GM12878 (cell line): ENCODE data around the gene NUP37. TPM values are rescaled to one million over a fixed set of nuclear protein-coding genes. Genes with fewer than 3 reads are reported as not detected.

Experiments used
- ATAC-seq: fragments of 200-7000 bp; cut with Tn5 transposase; 3 replicates; pipeline ENCODE4 v1.9.1; 2020; ENCODE audit warnings: mild to moderate bottlenecking, moderate library complexity
- BruUV-seq: library from RNA; stranded (reverse); fragments of 400-500 nt; replicated peaks from 2 replicates; lab custom pipeline; 2021; lab: Mats Ljungman, UMichigan
- CTCF ChIA-PET: fragments of 300-600 bp; sonication (Branson Sonifier 250); formaldehyde crosslinking; extraction: SDS; loops from one replicate; lab custom pipeline; 2021; ENCODE audit warnings: inconsistent platforms; lab: Yijun Ruan, JAX
- POLR2A ChIA-PET: fragments of 350-600 bp; formaldehyde crosslinking; extraction: SDS; loops from one replicate; lab custom pipeline; 2021; ENCODE audit warnings: inconsistent platforms; lab: Charles Lee
- RAD21 ChIA-PET: fragments of 300-600 bp; sonication (Branson Sonifier 250); formaldehyde crosslinking; loops from one replicate; lab custom pipeline; 2023; ENCODE audit warnings: antibody characterized with exemption; ENCODE audit not compliant: unreplicated experiment; lab: Charles Lee
- SMC1A ChIA-PET: fragments of 300-600 bp; sonication (Branson Sonifier 250); formaldehyde crosslinking; loops from one replicate; lab custom pipeline; 2023; ENCODE audit not compliant: unreplicated experiment, uncharacterized antibody; lab: Charles Lee
- DNase-seq: peaks from one replicate; pipeline ENCODE4 v3.0.0-alpha.2; 2011; ENCODE audit warnings: low read depth, low spot score
- FAIRE-seq: peaks from 3 replicates; lab custom pipeline; 2011; peaks lifted over from hg19 to GRCh38; lab: Jason Lieb, UNC
- H2AFZ ChIP-seq: 2 replicates; pipeline ENCODE4 v1.6.0; 2011; ENCODE audit warnings: low read depth, low read length, control low read depth; ENCODE audit not compliant: control insufficient read depth
- H3K27ac ChIP-seq: 2 replicates; pipeline ENCODE4 v1.5.1; 2011; ENCODE audit warnings: control low read depth; ENCODE audit not compliant: control insufficient read depth, insufficient read depth
- H3K27me3 ChIP-seq, 2 experiments: replicated peaks in 1 of 2; 2 replicates each; pipeline versions ENCODE4 v1.6.0 to v1.6.1; 2011; ENCODE audit warnings: low read length in 1 of 2; ENCODE audit not compliant: control insufficient read depth in 2 of 2, insufficient read depth in 2 of 2
- H3K36me3 ChIP-seq, 2 experiments: 2 replicates each; pipeline ENCODE4 v1.5.1; 2011; ENCODE audit warnings: low read length in 1 of 2; ENCODE audit not compliant: control insufficient read depth in 2 of 2, insufficient read depth in 2 of 2
- H3K4me1 ChIP-seq: 2 replicates; pipeline ENCODE4 v1.6.1; 2011; ENCODE audit warnings: mild to moderate bottlenecking, low read length, moderate library complexity, mixed read lengths; ENCODE audit not compliant: control insufficient read depth, insufficient read depth
- H3K4me2 ChIP-seq: 2 replicates; pipeline ENCODE4 v1.6.0; 2011; ENCODE audit warnings: control low read depth; ENCODE audit not compliant: control insufficient read depth, insufficient read depth
- H3K4me3 ChIP-seq: fragments of 200-600 bp; sonication (generic); 2 replicates; pipeline ENCODE4 v1.5.1; 2016
- H3K79me2 ChIP-seq: 2 replicates; pipeline ENCODE4 v1.6.0; 2011; ENCODE audit warnings: low read length; ENCODE audit not compliant: control insufficient read depth, insufficient read depth
- H3K9ac ChIP-seq: 2 replicates; pipeline ENCODE4 v1.8.0; 2011; ENCODE audit warnings: low read length, control low read depth, mixed read lengths; ENCODE audit not compliant: control insufficient read depth, insufficient read depth
- H3K9me3 ChIP-seq: replicated peaks from 3 replicates; pipeline ENCODE4 v1.5.1; 2011; ENCODE audit warnings: mild to moderate bottlenecking, low read length; ENCODE audit not compliant: control insufficient read depth, insufficient read depth
- H4K20me1 ChIP-seq: 2 replicates; pipeline ENCODE4 v1.6.0; 2011; ENCODE audit not compliant: control insufficient read depth, insufficient read depth
- BCL3 ChIP-seq: IDR thresholded peaks from 2 replicates; pipeline ENCODE4 v1.6.1; 2011; ENCODE audit warnings: borderline replicate concordance, low read depth, mild to moderate bottlenecking, moderate library complexity, low read length; ENCODE audit not compliant: insufficient read depth, poor library complexity, severe bottlenecking
- EED ChIP-seq: sonication (generic); IDR thresholded peaks from 2 replicates; pipeline ENCODE4 v1.6.1; 2016; ENCODE audit warnings: antibody characterized with exemption, low read depth
- EP300 ChIP-seq, 2 experiments: fragments of 150-350 bp in 1 of 2; IDR thresholded peaks; 2 replicates each; pipeline ENCODE4 v1.6.1; 2011 to 2012; ENCODE audit warnings: low read depth in 2 of 2, low read length in 2 of 2, borderline replicate concordance in 1 of 2, improper control_type of control experiment in 1 of 2, inconsistent platforms in 1 of 2; ENCODE audit not compliant: control insufficient read depth in 1 of 2
- HDAC2 ChIP-seq: fragments of 200-600 bp; sonication (generic); IDR thresholded peaks from 2 replicates; pipeline ENCODE4 v1.6.1; 2017
- MEF2A ChIP-seq: IDR thresholded peaks from 2 replicates; pipeline ENCODE4 v1.6.1; 2011; ENCODE audit warnings: low read depth, mild to moderate bottlenecking, low read length, moderate library complexity; ENCODE audit not compliant: insufficient read depth
- PKNOX1 ChIP-seq: fragments of 450-650 bp; IDR thresholded peaks from 2 replicates; pipeline ENCODE4 v1.6.1; 2016; ENCODE audit warnings: mild to moderate bottlenecking
- SPI1 ChIP-seq: IDR thresholded peaks from 2 replicates; pipeline ENCODE4 v1.6.1; 2011; ENCODE audit warnings: low read depth, mild to moderate bottlenecking, low read length, moderate library complexity, borderline replicate concordance; ENCODE audit not compliant: insufficient read depth
- WGBS: methylation state at CpG from one replicate; pipeline ENCODE4 v1.1.6; 2016; ENCODE audit warnings: low lambda C conversion rate; ENCODE audit not compliant: insufficient replicate concordance, insufficient coverage; ENCODE audit errors: missing lambda C conversion rate; 5-methylcytosine and 5-hydroxymethylcytosine counted together
- in situ Hi-C: fragments of 300-500 bp; cut with MboI; formaldehyde crosslinking; loops from 9 replicates; pipeline ENCODE4 v1.14.3; 2018; ENCODE audit warnings: mixed read lengths
- intact Hi-C: fragments of 100-400 bp; cut with micrococcal nuclease; formaldehyde crosslinking; loops from one replicate; pipeline ENCODE4 v1.14.2; 2022; ENCODE audit not compliant: unreplicated experiment
- polyA plus RNA-seq, 11 experiments: library from polyadenylated mRNA; depleted of rRNA in 4 of 11; unstranded in 6 of 11; stranded (reverse) in 5 of 11; fragments of >200 nt; fragmentation: Nextera tagmentation in 4 of 11; fragmentation: Illumina TruSeq in 1 of 11; extraction: Ambion mirVana in 4 of 11; extraction: Trizol in 1 of 11; gene quantifications; 1 replicate in 1 of 11; 2 replicates in 10 of 11; pipeline versions ENCODE4 v1.2.1 to v1.2.3, GENCODE V29; 2011 to 2016; ENCODE audit warnings: inconsistent platforms in 2 of 11, missing spikeins in 2 of 11, low read depth in 1 of 11
- total RNA-seq, 4 experiments: library from RNA; depleted of rRNA in 3 of 4; stranded (reverse); fragments of >200 nt in 3 of 4; fragmentation: Illumina TruSeq in 1 of 4; extraction: Trizol in 1 of 4; gene quantifications; 2 replicates each; pipeline versions ENCODE4 v1.2.1 to v1.2.3, GENCODE V29; 2013 to 2021

The NUP37 gene
- total and polyA plus RNA-seq, 10 of the 15 experiments (the other 5 are each of a cell fraction or from before 2014, with no cell fraction given), result 51.8 to 250 (median 99.6) TPM

GRCh38 chr12:102050660-102051430, 69.1 kb downstream of the NUP37 start:
- intact Hi-C loops (no loop called here), in situ Hi-C loops (no loop called here)
- Histone ChIP-seq H3K4me1 (peaks cover 22% of the 10 kb centered on the region), H3K4me3 (no peak overlapping the region)
- RAD21 ChIA-PET, result interaction anchor here (0.7 to 1.7 kb wide), 2 partner anchors 10 to 111 kb away, joined by 3 to 4 read pairs; no protein-coding TSS in a partner anchor
- 0 out of 2 replicates have a peak, but pooled peaks have one; percentile 11 for TF ChIP-seq MEF2A
- TF ChIP-seq PKNOX1, result 0 out of 2 replicates have a peak, but pooled peaks have one; percentile 13
- no peak for TF ChIP-seq HDAC2
- no peak for TF ChIP-seq BCL3
- no peak for TF ChIP-seq EED
- no peak for TF ChIP-seq EP300 (IDR thresholded peaks at IDR 0.05; ENCODE audit: borderline replicate concordance in 1 of 2, control insufficient read depth in 1 of 2, low read depth in 2 of 2, low read length in 2 of 2)
- TF ChIP-seq SPI1, result peak; percentile 4; the same call in 1 of the 2 replicates
- TF ChIP-seq, all 136 proteins: peak for 3
- peak; percentile 47 for FAIRE-seq
- Histone ChIP-seq H3K36me3 (peaks cover 0 to 32% of the 10 kb centered on the region in 2 experiments; a peak in 3 of 4 replicates), H3K79me2 (no peaks in the 10 kb centered on the region; the same call in none of the 2 replicates), H3K27ac (peak overlapping the region; percentile 62), H3K9ac (no peak overlapping the region), H3K27me3 (no peaks in the 10 kb centered on the region), H4K20me1 (no peaks in the 10 kb centered on the region), H3K4me2 (peak overlapping the region; percentile 48), H2AFZ (no peak overlapping the region; the same call in 1 of the 2 replicates), H3K9me3 (no peaks in the 10 kb centered on the region; the same call in 2 of the 3 replicates)
- no TSS peak for BruUV-seq
- peak; percentile 34 for ATAC-seq
- 27% methylated on average over 1 of the region's 1 CpG for WGBS
- ChIA-PET CTCF (interaction anchor here (0.8 to 1.6 kb wide), 2 partner anchors 109 to 111 kb away, joined by 3 to 4 read pairs; no protein-coding TSS in a partner anchor), SMC1A (interaction anchor here (1.0 to 1.4 kb wide), 3 partner anchors 9 to 84 kb away, joined by 3 to 5 read pairs (median 4); partner anchors contain the start of gene WASHC3), POLR2A (interaction anchor here (1.4 to 1.5 kb wide), 2 partner anchors 10 kb away, joined by 3 to 6 read pairs; partner anchors contain the start of gene WASHC3)
- DNase-seq, result no peak
